NCI-H748 (cell line): ENCODE measurements around the gene LHX3.

ENCODE experiments used
- DNase-seq: peaks from one replicate; lab custom pipeline; 2025; ENCODE audit not compliant: unreplicated experiment; lab: John Stamatoyannopoulos, UW

The LHX3 gene

GRCh38 chr9:136209786-136210185 is 4.9 kb upstream of the LHX3 start:
- DNase-seq = no peak

- no peak for DNase-seq
These were observed 4.3 kb upstream of the LHX3 start for GRCh38 chr9:136209232-136209631.

GRCh38 chr9:136208675-136209074 is 3.7 kb upstream of the LHX3 start:
- DNase-seq = no peak

GRCh38 chr9:136207616-136208015 is 2.7 kb upstream of the LHX3 start:
- no peak for DNase-seq

GRCh38 chr9:136206602-136207275 is 1.8 kb upstream of the LHX3 start:
- DNase-seq = no peak

DNA sequence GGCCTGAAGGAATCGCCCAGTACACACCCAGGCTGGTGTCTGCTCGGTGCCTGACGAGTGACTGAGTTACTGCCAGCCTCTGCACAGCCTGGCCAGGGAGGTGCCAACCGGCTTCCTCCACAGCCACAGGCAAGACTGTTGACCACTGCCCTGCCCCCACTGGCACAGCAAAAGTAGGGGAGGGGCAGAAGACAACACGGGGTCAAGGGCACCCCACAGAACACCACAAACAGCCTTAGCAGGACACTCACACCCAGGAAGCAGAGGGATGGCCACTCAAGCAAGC is 722 bp upstream of the LHX3 start:
- DNase-seq = no peak

DNA sequence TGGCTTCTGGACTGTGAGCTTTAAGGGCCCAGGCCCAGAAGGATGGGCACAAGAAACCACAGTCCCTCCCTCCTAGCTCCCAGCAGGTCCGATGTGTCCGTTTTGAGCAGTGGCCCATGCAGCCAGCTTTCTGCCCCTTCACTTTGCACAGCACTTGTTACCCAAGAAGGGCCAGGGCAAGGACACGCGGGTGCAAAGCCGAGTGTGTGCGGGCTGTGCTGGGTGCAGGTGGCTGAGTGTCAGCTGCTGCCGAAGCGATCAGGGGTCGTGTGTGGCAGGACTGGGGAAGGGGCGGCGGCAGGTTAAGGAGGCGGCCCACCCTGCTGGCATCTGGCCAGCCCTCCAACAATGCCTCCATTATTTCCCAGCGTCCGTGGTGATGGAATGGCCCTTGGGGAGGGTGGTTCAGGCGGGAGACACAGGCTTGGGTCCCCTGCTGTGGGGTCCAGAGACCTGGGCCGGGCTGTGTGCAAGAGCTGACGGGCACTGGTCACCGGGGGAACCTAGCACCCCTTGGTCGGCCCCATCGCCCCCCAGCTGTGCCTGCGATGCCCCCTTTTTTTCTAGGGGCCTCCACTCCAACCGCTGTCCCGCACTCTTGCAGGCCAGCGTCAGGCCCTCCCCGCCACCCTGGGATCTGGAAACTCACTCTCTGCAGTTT is 653 bp downstream of the LHX3 start:
- peak; percentile 41 for DNase-seq

DNA sequence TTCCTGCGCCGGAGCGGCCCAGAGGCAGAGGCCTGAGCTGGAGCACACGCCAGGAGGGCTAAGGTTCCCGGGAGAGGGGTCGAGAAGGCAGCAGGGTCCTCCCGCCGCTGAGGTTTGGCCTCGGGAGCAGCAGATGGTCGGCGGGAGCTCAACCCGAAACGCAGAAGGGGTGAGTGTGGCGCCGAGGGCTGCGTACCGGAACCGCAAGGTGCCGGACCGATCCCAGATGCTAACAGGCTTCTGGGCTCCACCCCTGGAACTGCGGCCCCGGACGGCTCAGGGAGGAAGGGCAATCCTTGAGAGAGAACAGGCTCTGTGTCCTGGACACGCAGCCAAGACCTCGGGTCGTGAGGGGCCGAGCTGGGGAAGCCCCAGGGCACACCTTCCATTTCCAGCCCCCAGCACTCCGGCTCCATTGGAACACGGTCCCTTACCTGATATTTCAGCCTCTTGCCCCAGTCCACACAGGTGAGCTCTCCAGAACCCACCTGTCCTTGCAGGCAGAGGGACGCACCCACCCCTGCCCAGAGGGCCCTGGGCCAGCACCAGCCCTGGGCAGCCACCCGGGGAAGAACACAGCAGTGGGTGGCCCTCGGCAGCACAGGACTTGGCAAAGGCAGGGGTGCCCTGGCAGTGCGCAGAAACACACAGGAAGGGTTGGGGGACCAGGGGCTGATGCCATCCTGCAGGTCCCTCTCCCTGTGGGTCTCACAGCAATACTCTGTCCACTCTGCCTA is 1.4 kb downstream of the LHX3 start:
- DNase-seq = no peak

- no peak for DNase-seq
These were observed 2.2 kb downstream of the LHX3 start for GRCh38 chr9:136202454-136203407.

DNA sequence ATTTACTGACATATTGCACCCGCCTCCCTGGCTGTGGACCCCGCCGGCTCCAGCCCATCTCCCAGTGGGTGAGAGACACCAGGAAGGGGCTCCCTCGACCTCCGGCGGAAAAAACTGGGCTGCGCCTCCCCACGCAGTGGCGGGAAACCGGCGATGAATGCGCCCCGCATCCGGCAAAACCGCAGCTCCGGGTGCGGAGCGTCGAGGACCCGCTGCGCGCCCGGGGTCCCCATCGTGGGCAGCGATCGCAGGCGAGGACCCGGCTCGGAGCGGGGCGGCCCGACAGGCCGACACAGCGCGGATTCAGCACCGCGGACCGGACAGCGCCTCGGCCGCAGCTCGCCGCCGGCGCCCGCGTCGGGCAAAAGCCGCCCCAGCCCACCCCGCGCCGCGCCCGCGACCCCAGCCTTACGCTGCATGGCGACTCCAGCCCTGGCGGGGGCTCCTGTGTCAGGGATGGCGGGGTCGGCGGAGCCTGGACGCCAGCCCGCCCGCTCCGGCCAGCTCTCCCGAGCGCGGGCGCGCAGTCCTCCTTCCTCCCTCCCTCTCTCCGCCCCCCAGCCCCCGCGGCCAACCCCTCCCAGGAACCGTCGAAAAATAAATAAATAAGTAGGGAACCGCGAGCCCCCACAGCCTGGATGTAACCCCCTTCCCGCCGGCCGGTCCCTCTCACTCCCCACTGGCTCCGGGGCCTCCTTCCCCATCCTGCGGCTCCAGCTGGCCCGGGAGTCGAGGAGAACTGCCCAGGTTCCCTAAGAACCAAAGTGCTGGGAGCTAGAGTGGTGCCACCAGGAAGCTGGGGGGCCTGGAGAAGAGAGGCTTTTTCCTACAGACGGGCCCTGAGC is 3.1 kb downstream of the LHX3 start:
- DNase-seq = no peak

DNA sequence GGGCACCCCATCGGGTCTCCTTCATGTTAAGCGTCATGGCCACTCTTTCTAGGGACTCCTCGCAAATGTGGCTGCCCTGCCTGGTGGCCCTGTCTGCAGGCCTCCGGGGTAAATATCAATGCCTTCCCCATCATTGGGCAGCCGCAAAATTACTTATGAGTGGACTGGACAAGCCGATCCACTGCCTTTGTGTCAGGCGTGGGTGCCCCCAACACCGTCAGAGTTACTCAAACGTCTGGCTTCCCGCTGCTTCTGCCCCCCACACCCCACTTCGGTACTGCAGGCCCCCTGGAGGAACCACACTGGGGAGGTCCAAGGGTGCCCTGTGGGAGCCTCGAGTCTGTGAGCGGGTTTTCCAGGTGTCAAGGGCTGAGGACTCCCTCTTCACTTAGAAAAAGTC is 3.8 kb downstream of the LHX3 start:
- no peak for DNase-seq

- no peak for DNase-seq
These were observed 4.5 kb downstream of the LHX3 start for GRCh38 chr9:136200424-136200823.

DNA sequence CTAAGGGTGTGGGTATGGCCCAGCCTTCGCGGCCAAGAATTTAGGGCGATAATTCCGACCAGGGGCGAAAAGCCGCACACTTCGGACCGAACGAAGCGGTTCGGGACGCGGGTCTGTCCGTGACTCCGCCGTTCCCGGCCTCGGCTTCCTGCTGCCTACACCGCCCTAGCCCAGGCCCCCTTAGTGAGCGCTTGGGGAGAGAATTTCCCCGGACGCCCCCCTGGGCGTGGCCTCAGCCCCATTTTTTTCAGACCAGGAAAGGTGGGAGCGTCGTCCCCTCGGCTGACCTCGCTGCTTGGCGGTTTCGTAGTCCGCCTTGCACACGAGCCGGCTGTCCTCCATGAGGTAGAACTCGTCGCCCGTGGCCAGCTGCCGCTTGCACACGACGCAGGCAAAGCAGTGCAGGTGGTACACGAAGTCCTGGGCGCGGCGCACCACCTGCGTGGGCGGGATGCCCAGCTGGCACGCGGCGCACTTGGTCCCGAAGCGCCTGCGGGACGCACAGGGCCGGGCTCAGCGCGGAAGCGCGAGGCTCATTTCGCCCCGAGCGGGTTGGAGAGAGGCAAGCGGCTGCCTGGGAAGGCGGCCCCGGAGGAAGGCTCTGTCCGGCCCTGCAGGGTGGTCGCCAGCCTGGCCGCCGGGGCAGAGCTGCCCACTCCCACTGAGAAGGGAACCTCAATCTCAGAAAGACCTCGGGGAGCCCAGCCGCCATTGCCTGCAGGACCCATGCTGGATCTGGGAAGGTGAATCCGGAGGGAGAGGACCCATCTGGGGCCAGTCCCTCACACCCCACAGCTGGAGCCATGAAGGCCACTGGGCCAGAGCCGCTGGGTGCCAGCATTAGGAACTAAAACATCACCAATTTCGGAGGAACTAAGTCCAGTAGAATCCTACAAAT is 5.3 kb downstream of the LHX3 start:
- DNase-seq = no peak

DNA sequence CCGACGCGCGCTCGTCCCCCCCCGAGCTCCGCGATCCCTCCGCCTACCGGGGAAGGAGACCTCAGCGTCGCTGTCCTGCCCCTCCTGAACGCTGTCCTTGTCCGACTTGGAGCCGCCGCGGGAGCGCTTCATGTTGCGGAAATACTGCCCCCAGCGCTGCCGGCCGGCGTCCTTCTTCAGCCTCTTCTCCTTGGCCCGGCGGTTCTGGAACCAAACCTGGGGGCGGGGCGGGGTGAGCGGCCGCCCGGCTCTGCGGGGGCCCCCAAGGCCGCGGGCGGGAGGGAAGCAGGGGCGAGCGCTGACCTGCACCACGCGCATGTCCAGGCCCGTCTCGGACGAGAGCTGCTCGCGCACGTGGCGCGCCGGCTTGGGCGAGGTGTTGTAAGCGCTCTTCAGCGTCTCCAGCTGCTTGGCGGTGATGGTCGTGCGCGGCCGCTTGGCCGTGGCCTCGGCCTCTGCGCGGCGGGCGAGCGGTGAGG is 6.3 kb downstream of the LHX3 start:
- DNase-seq = peak; percentile 69

GRCh38 chr9:136197930-136198604 is 6.9 kb downstream of the LHX3 start:
- no peak for DNase-seq

- DNase-seq = no peak
These were observed 7.6 kb downstream of the LHX3 start for GRCh38 chr9:136197084-136197875.

DNA sequence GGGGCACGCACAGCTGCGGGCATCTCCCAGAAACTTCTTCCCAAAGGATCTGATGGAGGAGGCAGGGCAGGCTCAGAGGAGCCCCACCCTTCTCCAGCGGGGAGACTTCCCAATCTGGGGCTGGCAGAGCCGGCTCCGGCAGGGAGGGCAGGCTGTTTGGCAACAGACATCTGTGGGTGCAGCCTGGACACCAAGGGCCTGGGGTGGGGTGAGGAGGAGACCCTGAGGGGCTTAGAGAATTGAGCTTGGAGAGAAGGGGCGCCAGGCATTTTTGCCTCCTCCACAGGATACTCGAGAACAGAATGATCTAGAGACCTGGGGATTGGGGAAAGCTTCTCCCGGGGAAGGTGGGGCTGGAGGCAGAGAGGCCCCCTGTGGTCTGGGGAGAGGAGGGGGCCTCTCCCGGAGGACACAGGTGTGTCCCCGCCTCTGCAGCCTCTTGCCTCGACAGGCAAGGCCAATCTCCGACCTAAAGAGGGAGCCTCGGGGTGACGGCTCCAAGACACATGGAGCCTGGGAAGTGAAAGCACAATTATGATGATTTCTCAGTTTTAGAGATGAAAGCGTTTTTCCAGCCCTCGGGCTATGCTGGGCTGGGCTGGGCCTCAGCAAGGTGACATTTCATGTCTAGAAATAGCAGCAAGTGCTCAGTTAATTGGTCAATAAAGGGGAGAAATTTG is 8.4 kb downstream of the LHX3 start:
- no peak for DNase-seq
